Mesothelial cell of epicardium (in vitro differentiated cells): ENCODE data around the gene KIRREL3. TPM values are rescaled to one million over a fixed set of nuclear protein-coding genes. Genes with fewer than 3 reads are reported as not detected.

Experiments
- DNase-seq, 2 experiments: peaks; one replicate each; pipeline ENCODE4 v3.0.0; 2021; ENCODE audit warnings: low spot score in 2 of 2; ENCODE audit not compliant: unreplicated experiment in 2 of 2
- H3K27ac Mint-ChIP-seq: 2 replicates; pipeline ENCODE4 v1.8.0; 2021; ENCODE audit warnings: mixed read lengths
- H3K27me3 Mint-ChIP-seq: 2 replicates; pipeline ENCODE4 v1.8.0; 2021; ENCODE audit warnings: low read depth, mixed read lengths
- H3K36me3 Mint-ChIP-seq: 2 replicates; pipeline ENCODE4 v1.8.0; 2021; ENCODE audit warnings: mixed read lengths
- H3K4me1 Mint-ChIP-seq: 2 replicates; pipeline ENCODE4 v1.8.0; 2021; ENCODE audit warnings: mixed read lengths
- H3K4me3 Mint-ChIP-seq: 2 replicates; pipeline ENCODE4 v1.8.0; 2021; ENCODE audit warnings: mild to moderate bottlenecking, moderate library complexity, mixed read lengths
- H3K9me3 Mint-ChIP-seq: 2 replicates; pipeline ENCODE4 v1.8.0; 2021; ENCODE audit warnings: mixed read lengths
- CTCF ChIP-seq: fragments of 200-600 bp; sonication (generic); IDR thresholded peaks from one replicate; pipeline ENCODE4 v1.5.0; 2021; ENCODE audit warnings: antibody characterized with exemption; ENCODE audit not compliant: unreplicated experiment
- total RNA-seq: library from RNA; stranded (reverse); gene quantifications from 3 replicates; pipeline ENCODE4 v1.2.1, GENCODE V29; 2021

Gene KIRREL3
- total RNA-seq, 1 donor from 2014 or later, result 0.31 TPM

- Mint-ChIP-seq H3K27ac (no peak overlapping the region), H3K4me3 (no peak overlapping the region), H3K27me3 (peaks cover 72% of the 10 kb centered on the region), H3K4me1 (no peaks in the 10 kb centered on the region), H3K36me3 (no peaks in the 10 kb centered on the region), H3K9me3 (no peaks in the 10 kb centered on the region)
- no peak for DNase-seq
- no peak for TF ChIP-seq CTCF
These were observed 319.9 kb downstream of the KIRREL3 start for GRCh38 chr11:126680700-126681099.

GRCh38 chr11:126680131-126680530 is 320.4 kb downstream of the KIRREL3 start:
- peaks cover 72% of the 10 kb centered on the region for H3K27me3 Mint-ChIP-seq
- no peaks in the 10 kb centered on the region for H3K4me1 Mint-ChIP-seq
- H3K36me3 Mint-ChIP-seq, result no peaks in the 10 kb centered on the region
- no peak overlapping the region for H3K4me3 Mint-ChIP-seq
- no peak for DNase-seq
- no peak overlapping the region for H3K27ac Mint-ChIP-seq
- no peaks in the 10 kb centered on the region for H3K9me3 Mint-ChIP-seq
- TF ChIP-seq CTCF, result no peak

- DNase-seq, result no peak
- no peak overlapping the region for H3K4me3 Mint-ChIP-seq
- no peaks in the 10 kb centered on the region for H3K9me3 Mint-ChIP-seq
These were observed 321.5 kb downstream of the KIRREL3 start for GRCh38 chr11:126679033-126679432.

GRCh38 chr11:126676536-126676935 is 324.0 kb downstream of the KIRREL3 start:
- peaks cover 2% of the 10 kb centered on the region for H3K4me1 Mint-ChIP-seq
- H3K9me3 Mint-ChIP-seq, result peaks cover 4% of the 10 kb centered on the region
- H3K36me3 Mint-ChIP-seq, result no peaks in the 10 kb centered on the region
- peaks cover 62% of the 10 kb centered on the region for H3K27me3 Mint-ChIP-seq
- no peak overlapping the region for H3K27ac Mint-ChIP-seq
- no peak for DNase-seq
- H3K4me3 Mint-ChIP-seq, result no peak overlapping the region
- TF ChIP-seq CTCF, result no peak

More at GRCh38 chr11:126679033-126679432, 321.5 kb downstream of the KIRREL3 start:
- H3K36me3 Mint-ChIP-seq, result no peaks in the 10 kb centered on the region
- H3K27ac Mint-ChIP-seq, result no peak overlapping the region
- H3K4me1 Mint-ChIP-seq, result no peaks in the 10 kb centered on the region
- H3K27me3 Mint-ChIP-seq, result peaks cover 64% of the 10 kb centered on the region
- no peak for TF ChIP-seq CTCF

GRCh38 chr11:126673319-126673718 is 327.3 kb downstream of the KIRREL3 start:
- Mint-ChIP-seq H3K4me3 (no peak overlapping the region), H3K9me3 (peaks cover 4% of the 10 kb centered on the region), H3K27ac (no peak overlapping the region), H3K27me3 (peaks cover 69% of the 10 kb centered on the region), H3K36me3 (no peaks in the 10 kb centered on the region), H3K4me1 (peaks cover 2% of the 10 kb centered on the region)
- no peak for TF ChIP-seq CTCF
- DNase-seq, result no peak

GRCh38 chr11:126669416-126669815 is 331.2 kb downstream of the KIRREL3 start:
- peaks cover 86% of the 10 kb centered on the region for H3K27me3 Mint-ChIP-seq
- TF ChIP-seq CTCF, result no peak
- H3K27ac Mint-ChIP-seq, result no peak overlapping the region
- no peak overlapping the region for H3K4me3 Mint-ChIP-seq
- H3K36me3 Mint-ChIP-seq, result no peaks in the 10 kb centered on the region
- H3K4me1 Mint-ChIP-seq, result peaks cover 2% of the 10 kb centered on the region
- no peak for DNase-seq
- peaks cover 4% of the 10 kb centered on the region for H3K9me3 Mint-ChIP-seq
